K562 (cell line): Measurements from ENCODE around the gene ZZZ3. TPM values are rescaled to one million over a fixed set of nuclear protein-coding genes. Genes with fewer than 3 reads are reported as not detected.

Experiments
- CBX2 ChIP-seq: fragments of 200-600 bp; sonication (generic); IDR thresholded peaks from one replicate; pipeline ENCODE4 v1.6.1; 2012; ENCODE audit warnings: mild to moderate bottlenecking, low read length, inconsistent platforms; ENCODE audit not compliant: insufficient read depth, poor library complexity, severe bottlenecking
- DIDO1 ChIP-seq: fragments of 450-650 bp; IDR thresholded peaks from 2 replicates; pipeline ENCODE4 v1.6.1; 2016; ENCODE audit warnings: low read depth, missing biosample characterization, missing genetic modification characterization
- EHMT2 ChIP-seq: fragments of 450-650 bp; IDR thresholded peaks from 2 replicates; pipeline ENCODE4 v1.6.1; 2018; ENCODE audit warnings: antibody characterized with exemption
- NRF1 ChIP-seq, 2 experiments: fragments of 450-650 bp; IDR thresholded peaks in 1 of 2; conservative IDR thresholded peaks in 1 of 2; 2 replicates each; pipeline ENCODE4 v1.6.1; 2014; ENCODE audit warnings: mild to moderate bottlenecking in 2 of 2
- PRPF4 ChIP-seq: fragments of 200-400 bp; formaldehyde crosslinking; IDR thresholded peaks from one replicate; pipeline ENCODE4 v1.6.1; 2017; ENCODE audit warnings: low read length, low read depth, mild to moderate bottlenecking; ENCODE audit not compliant: insufficient read depth, poor library complexity, severe bottlenecking
- SREBF1 ChIP-seq: fragments of 150-350 bp; IDR thresholded peaks from 2 replicates; pipeline ENCODE4 v1.6.1; 2014; ENCODE audit warnings: antibody characterized with exemption, low read depth, low read length, borderline replicate concordance
- TARDBP ChIP-seq: fragments of 450-650 bp; IDR thresholded peaks from 2 replicates; pipeline ENCODE4 v1.6.1; 2016
- TOE1 ChIP-seq, 2 experiments: fragments of 450-650 bp in 1 of 2; sonication (generic) in 1 of 2; formaldehyde crosslinking in 1 of 2; IDR thresholded peaks; 2 replicates each; pipeline versions ENCODE4 v1.7.1 to v1.8.0; 2016 to 2022; ENCODE audit warnings: borderline replicate concordance in 2 of 2, mild to moderate bottlenecking in 2 of 2, antibody characterized with exemption in 1 of 2, inconsistent platforms in 1 of 2, low read depth in 1 of 2, missing genetic modification reagents in 1 of 2, moderate library complexity in 1 of 2
- ZNF282 ChIP-seq: sonication (generic); formaldehyde crosslinking; IDR thresholded peaks from 2 replicates; pipeline ENCODE4 v1.8.1; 2023; ENCODE audit warnings: missing genetic modification reagents
- polyA plus RNA-seq, 8 experiments: library from polyadenylated mRNA; depleted of rRNA in 4 of 8; stranded (reverse) in 5 of 8; unstranded in 3 of 8; fragments of >200 nt; fragmentation: Nextera tagmentation in 2 of 8; fragmentation: Illumina TruSeq in 1 of 8; extraction: Ambion mirVana in 2 of 8; extraction: Trizol in 1 of 8; gene quantifications; 2 replicates each; pipeline versions ENCODE4 v1.2.1 to v1.2.3, GENCODE V29; 2011 to 2014; ENCODE audit warnings: inconsistent platforms in 1 of 8, missing spikeins in 1 of 8
- total RNA-seq, 7 experiments: library from RNA; depleted of rRNA in 6 of 7; stranded (reverse); fragments of >200 nt in 6 of 7; fragmentation: Illumina TruSeq in 2 of 7; extraction: Trizol in 2 of 7; gene quantifications; 2 replicates each; pipeline versions ENCODE4 v1.2.1 to v1.2.3, GENCODE V29; 2011 to 2021; ENCODE audit warnings: low replicate concordance in 1 of 7
- TF ChIP-seq, protein P1 (sequence below): fragments of 150-350 bp; conservative IDR thresholded peaks from 2 replicates; pipeline ENCODE4 v1.6.1; 2014; ENCODE audit warnings: low read length
- TF ChIP-seq, protein P2 (sequence below), 2 experiments: IDR thresholded peaks; 2 replicates each; pipeline ENCODE4 v1.6.1; 2012; ENCODE audit warnings: improper control_type of control experiment in 2 of 2, low read depth in 2 of 2, low read length in 2 of 2, borderline replicate concordance in 1 of 2
- TF ChIP-seq, protein P3 (sequence below): fragments of 450-650 bp; IDR thresholded peaks from 2 replicates; pipeline ENCODE4 v1.6.1; 2016; ENCODE audit warnings: antibody characterized with exemption
- TF ChIP-seq, protein P4 (sequence below): fragments of 250-450 bp; sonication (Bioruptor Pico); IDR thresholded peaks from 2 replicates; pipeline ENCODE4 v1.8.0; 2022; ENCODE audit warnings: inconsistent platforms, mild to moderate bottlenecking, moderate library complexity, borderline replicate concordance
- TF ChIP-seq, protein P5 (sequence below): sonication (generic); formaldehyde crosslinking; IDR thresholded peaks from 2 replicates; pipeline ENCODE4 v1.9.0; 2022; ENCODE audit warnings: mild to moderate bottlenecking, missing genetic modification reagents
- TF ChIP-seq, protein P6 (sequence below): fragments of 250-450 bp; sonication (Bioruptor Pico); IDR thresholded peaks from 2 replicates; pipeline ENCODE4 v1.4.0; 2020; ENCODE audit warnings: mild to moderate bottlenecking

The ZZZ3 gene
- total and polyA plus RNA-seq, 9 of the 15 experiments (the other 6 are each of a cell fraction or from before 2014, with no cell fraction given), result 13.9 to 64.0 (median 36.7) TPM

DNA sequence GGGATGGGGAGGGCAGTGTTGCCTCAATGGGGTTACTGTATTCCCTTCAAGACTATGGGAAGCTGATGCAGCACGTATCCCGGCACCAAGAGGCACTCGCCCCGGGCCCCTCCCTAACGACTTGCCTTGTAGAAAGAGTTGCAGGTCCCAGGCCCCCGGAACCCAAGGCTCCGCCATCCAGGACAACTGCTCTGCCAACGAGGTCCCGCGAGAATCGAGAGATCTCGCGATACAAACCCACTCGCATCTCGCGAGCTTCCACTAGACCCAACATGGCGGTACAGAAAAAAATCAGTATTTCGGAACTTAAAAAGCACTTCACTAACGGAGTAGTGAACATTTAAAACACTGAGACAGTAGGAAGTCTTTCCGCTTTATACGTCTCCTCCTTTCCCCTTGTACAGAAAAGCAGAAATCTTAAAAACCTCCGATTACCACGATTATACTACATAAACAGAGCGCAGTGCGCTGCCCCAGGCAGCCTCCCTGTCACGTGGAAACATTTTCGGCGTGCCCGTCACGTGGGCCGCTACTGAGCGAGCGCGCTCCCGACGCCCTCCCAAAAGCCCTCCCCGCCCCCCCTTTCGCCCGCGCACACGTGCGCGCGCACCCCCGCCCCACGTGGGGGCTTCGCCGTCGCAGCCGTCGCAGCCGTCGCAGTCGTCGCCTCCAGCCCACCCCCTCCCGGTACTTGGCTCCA is at the start of gene ZZZ3 (continued):
- TF ChIP-seq EHMT2 (no peak), PRPF4 (no peak), DIDO1 (tag) (0 out of 2 replicates have a peak, but pooled peaks have one; percentile 55), SREBF1 (no peak), NRF1 (conservative IDR thresholded peaks at IDR 0.05 in 1 of 2, IDR thresholded peaks at IDR 0.05 in 1 of 2) (peak in 1 of 2 experiments; percentile 49; a peak in 3 of 4 replicates), TARDBP (no peak), TOE1 (IDR thresholded peaks at IDR 0.05; ENCODE audit: borderline replicate concordance) (peak; percentile 80; the same call in 1 of the 2 replicates), TOE1 (CRISPR knock-in tag; IDR thresholded peaks at IDR 0.05; ENCODE audit: borderline replicate concordance, low read depth) (no peak), CBX2 (no peak), ZNF282 (CRISPR knock-in tag) (no peak)
- TF ChIP-seq, protein P1, sequence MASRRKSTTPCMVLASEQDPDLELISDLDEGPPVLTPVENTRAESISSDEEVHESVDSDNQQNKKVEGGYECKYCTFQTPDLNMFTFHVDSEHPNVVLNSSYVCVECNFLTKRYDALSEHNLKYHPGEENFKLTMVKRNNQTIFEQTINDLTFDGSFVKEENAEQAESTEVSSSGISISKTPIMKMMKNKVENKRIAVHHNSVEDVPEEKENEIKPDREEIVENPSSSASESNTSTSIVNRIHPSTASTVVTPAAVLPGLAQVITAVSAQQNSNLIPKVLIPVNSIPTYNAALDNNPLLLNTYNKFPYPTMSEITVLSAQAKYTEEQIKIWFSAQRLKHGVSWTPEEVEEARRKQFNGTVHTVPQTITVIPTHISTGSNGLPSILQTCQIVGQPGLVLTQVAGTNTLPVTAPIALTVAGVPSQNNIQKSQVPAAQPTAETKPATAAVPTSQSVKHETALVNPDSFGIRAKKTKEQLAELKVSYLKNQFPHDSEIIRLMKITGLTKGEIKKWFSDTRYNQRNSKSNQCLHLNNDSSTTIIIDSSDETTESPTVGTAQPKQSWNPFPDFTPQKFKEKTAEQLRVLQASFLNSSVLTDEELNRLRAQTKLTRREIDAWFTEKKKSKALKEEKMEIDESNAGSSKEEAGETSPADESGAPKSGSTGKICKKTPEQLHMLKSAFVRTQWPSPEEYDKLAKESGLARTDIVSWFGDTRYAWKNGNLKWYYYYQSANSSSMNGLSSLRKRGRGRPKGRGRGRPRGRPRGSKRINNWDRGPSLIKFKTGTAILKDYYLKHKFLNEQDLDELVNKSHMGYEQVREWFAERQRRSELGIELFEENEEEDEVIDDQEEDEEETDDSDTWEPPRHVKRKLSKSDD, result peak; percentile 99
- TF ChIP-seq, protein P2, sequence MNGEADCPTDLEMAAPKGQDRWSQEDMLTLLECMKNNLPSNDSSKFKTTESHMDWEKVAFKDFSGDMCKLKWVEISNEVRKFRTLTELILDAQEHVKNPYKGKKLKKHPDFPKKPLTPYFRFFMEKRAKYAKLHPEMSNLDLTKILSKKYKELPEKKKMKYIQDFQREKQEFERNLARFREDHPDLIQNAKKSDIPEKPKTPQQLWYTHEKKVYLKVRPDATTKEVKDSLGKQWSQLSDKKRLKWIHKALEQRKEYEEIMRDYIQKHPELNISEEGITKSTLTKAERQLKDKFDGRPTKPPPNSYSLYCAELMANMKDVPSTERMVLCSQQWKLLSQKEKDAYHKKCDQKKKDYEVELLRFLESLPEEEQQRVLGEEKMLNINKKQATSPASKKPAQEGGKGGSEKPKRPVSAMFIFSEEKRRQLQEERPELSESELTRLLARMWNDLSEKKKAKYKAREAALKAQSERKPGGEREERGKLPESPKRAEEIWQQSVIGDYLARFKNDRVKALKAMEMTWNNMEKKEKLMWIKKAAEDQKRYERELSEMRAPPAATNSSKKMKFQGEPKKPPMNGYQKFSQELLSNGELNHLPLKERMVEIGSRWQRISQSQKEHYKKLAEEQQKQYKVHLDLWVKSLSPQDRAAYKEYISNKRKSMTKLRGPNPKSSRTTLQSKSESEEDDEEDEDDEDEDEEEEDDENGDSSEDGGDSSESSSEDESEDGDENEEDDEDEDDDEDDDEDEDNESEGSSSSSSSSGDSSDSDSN (IDR thresholded peaks at IDR 0.05; ENCODE audit: borderline replicate concordance in 1 of 2, low read depth in 2 of 2, low read length in 2 of 2), result no peak
- TF ChIP-seq, protein P3, sequence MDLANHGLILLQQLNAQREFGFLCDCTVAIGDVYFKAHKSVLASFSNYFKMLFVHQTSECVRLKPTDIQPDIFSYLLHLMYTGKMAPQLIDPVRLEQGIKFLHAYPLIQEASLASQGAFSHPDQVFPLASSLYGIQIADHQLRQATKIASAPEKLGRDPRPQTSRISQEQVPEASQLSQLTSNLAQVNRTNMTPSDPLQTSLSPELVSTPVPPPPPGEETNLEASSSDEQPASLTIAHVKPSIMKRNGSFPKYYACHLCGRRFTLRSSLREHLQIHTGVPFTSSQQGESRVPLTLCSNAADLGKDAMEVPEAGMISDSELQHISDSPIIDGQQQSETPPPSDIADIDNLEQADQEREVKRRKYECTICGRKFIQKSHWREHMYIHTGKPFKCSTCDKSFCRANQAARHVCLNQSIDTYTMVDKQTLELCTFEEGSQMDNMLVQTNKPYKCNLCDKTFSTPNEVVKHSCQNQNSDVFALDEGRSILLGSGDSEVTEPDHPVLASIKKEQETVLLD, result no peak
- TF ChIP-seq, protein P4, sequence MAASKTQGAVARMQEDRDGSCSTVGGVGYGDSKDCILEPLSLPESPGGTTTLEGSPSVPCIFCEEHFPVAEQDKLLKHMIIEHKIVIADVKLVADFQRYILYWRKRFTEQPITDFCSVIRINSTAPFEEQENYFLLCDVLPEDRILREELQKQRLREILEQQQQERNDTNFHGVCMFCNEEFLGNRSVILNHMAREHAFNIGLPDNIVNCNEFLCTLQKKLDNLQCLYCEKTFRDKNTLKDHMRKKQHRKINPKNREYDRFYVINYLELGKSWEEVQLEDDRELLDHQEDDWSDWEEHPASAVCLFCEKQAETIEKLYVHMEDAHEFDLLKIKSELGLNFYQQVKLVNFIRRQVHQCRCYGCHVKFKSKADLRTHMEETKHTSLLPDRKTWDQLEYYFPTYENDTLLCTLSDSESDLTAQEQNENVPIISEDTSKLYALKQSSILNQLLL, result no peak
- TF ChIP-seq, protein P5, sequence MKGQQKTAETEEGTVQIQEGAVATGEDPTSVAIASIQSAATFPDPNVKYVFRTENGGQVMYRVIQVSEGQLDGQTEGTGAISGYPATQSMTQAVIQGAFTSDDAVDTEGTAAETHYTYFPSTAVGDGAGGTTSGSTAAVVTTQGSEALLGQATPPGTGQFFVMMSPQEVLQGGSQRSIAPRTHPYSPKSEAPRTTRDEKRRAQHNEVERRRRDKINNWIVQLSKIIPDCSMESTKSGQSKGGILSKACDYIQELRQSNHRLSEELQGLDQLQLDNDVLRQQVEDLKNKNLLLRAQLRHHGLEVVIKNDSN, result peak; percentile 97
- TF ChIP-seq, protein P6, sequence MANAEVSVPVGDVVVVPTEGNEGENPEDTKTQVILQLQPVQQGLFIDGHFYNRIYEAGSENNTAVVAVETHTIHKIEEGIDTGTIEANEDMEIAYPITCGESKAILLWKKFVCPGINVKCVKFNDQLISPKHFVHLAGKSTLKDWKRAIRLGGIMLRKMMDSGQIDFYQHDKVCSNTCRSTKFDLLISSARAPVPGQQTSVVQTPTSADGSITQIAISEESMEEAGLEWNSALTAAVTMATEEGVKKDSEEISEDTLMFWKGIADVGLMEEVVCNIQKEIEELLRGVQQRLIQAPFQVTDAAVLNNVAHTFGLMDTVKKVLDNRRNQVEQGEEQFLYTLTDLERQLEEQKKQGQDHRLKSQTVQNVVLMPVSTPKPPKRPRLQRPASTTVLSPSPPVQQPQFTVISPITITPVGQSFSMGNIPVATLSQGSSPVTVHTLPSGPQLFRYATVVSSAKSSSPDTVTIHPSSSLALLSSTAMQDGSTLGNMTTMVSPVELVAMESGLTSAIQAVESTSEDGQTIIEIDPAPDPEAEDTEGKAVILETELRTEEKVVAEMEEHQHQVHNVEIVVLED (CRISPR knock-in tag), result peak; percentile 73
